K562 (cell line): ENCODE data around the gene ARHGEF17. TPM values are rescaled to one million over a fixed set of nuclear protein-coding genes. Genes with fewer than 3 reads are reported as not detected.

Experiments used
- ATAC-seq: fragments of 200-7000 bp; cut with Tn5 transposase; 3 replicates; pipeline ENCODE4 v1.9.1; 2020; ENCODE audit warnings: moderate library complexity
- BruUV-seq: library from RNA; stranded (reverse); fragments of 400-500 nt; replicated peaks from 2 replicates; lab custom pipeline; 2021; lab: Mats Ljungman, UMichigan
- CTCF ChIA-PET: fragments of 300-600 bp; formaldehyde crosslinking; extraction: SDS; loops from one replicate; lab custom pipeline; 2021; ENCODE audit warnings: low intra/inter-chr PET ratio; lab: Yijun Ruan, JAX
- POLR2A ChIA-PET: fragments of 300-600, 350-650 bp; sonication (Branson Sonifier 250); formaldehyde crosslinking; extraction: SDS; loops from one replicate; lab custom pipeline; 2021; ENCODE audit warnings: antibody characterized with exemption, inconsistent platforms; lab: Yijun Ruan, JAX
- DNase-seq, 4 experiments: peaks; one replicate each; pipeline versions ENCODE4 v3.0.0 to v3.0.0-alpha.2; 2011 to 2018; ENCODE audit warnings: low spot score in 3 of 4, mixed read lengths in 3 of 4; ENCODE audit errors: extremely low read depth in 1 of 4
- FAIRE-seq: peaks from 2 replicates; lab custom pipeline; 2011; peaks lifted over from hg19 to GRCh38; lab: Jason Lieb, UNC
- H2AFZ ChIP-seq: 2 replicates; pipeline ENCODE4 v1.6.0; 2011; ENCODE audit warnings: low read depth, low read length, control low read depth, inconsistent platforms
- H3K27ac ChIP-seq: fragments of 200-600 bp; 3 replicates; pipeline ENCODE4 v1.8.0; 2011; ENCODE audit warnings: low read depth, mild to moderate bottlenecking, control low read depth, inconsistent platforms, low read length, moderate library complexity, mixed read lengths; ENCODE audit errors: extremely low read depth
- H3K27me3 ChIP-seq, 2 experiments: fragments of 300-600 bp in 1 of 2; 2 replicates in 1 of 2; 3 replicates in 1 of 2; pipeline versions ENCODE4 v1.6.0 to v1.8.0; 2011; ENCODE audit warnings: inconsistent platforms in 2 of 2, low read length in 2 of 2, mild to moderate bottlenecking in 1 of 2, mixed read lengths in 1 of 2, moderate library complexity in 1 of 2; ENCODE audit not compliant: control insufficient read depth in 2 of 2, insufficient read depth in 2 of 2
- H3K36me3 ChIP-seq: fragments of 300-600 bp; 3 replicates; pipeline ENCODE4 v1.8.0; 2011; ENCODE audit warnings: mild to moderate bottlenecking, low read length, inconsistent platforms; ENCODE audit not compliant: control insufficient read depth, insufficient read depth
- H3K4me1 ChIP-seq, 2 experiments: fragments of 200-600 bp in 1 of 2; replicated peaks in 1 of 2; 2 replicates in 1 of 2; 3 replicates in 1 of 2; pipeline versions ENCODE4 v1.5.1 to v1.8.0; 2011; ENCODE audit warnings: inconsistent platforms in 2 of 2, low read length in 2 of 2, mild to moderate bottlenecking in 1 of 2, mixed read lengths in 1 of 2, moderate library complexity in 1 of 2; ENCODE audit not compliant: control insufficient read depth in 2 of 2, insufficient read depth in 2 of 2
- H3K4me2 ChIP-seq: 2 replicates; pipeline ENCODE4 v1.6.1; 2011; ENCODE audit warnings: low read length, control low read depth, inconsistent platforms, mixed read lengths; ENCODE audit not compliant: insufficient read depth
- H3K4me3 ChIP-seq: fragments of 200-600 bp; sonication (generic), shearing (Covaris generic); 2 replicates; pipeline ENCODE4 v1.5.1; 2016; ENCODE audit warnings: control low read depth, inconsistent platforms
- H3K79me2 ChIP-seq: fragments of 200-600 bp; 3 replicates; pipeline ENCODE4 v1.8.0; 2011; ENCODE audit warnings: low read length, inconsistent platforms; ENCODE audit not compliant: control insufficient read depth, insufficient read depth
- H3K9ac ChIP-seq, 2 experiments: 2 replicates each; pipeline versions ENCODE4 v1.6.0 to v1.6.1; 2011; ENCODE audit warnings: low read depth in 2 of 2, low read length in 2 of 2, control low read depth in 1 of 2, inconsistent platforms in 1 of 2, mild to moderate bottlenecking in 1 of 2, mixed read lengths in 1 of 2; ENCODE audit not compliant: insufficient read depth in 1 of 2
- H3K9me1 ChIP-seq: one replicate; pipeline ENCODE4 v1.6.0; 2011; ENCODE audit warnings: inconsistent platforms, mild to moderate bottlenecking, low read length, moderate library complexity; ENCODE audit not compliant: control insufficient read depth, insufficient read depth
- H3K9me3 ChIP-seq: replicated peaks from 2 replicates; pipeline ENCODE4 v1.5.1; 2011; ENCODE audit warnings: low read depth, low read length, inconsistent platforms; ENCODE audit not compliant: control insufficient read depth, insufficient read depth
- H4K20me1 ChIP-seq: replicated peaks from 2 replicates; pipeline ENCODE4 v1.6.1; 2011; ENCODE audit warnings: low read length, inconsistent platforms, mixed read lengths; ENCODE audit not compliant: control insufficient read depth, insufficient read depth
- BACH1 ChIP-seq: fragments of 200-800 bp; sonication (Bioruptor generic); IDR thresholded peaks from 2 replicates; pipeline ENCODE4 v1.6.1; 2016; ENCODE audit warnings: missing genetic modification characterization, missing compliant biosample characterization
- CCNT2 ChIP-seq: IDR thresholded peaks from 2 replicates; pipeline ENCODE4 v1.6.1; 2011; ENCODE audit warnings: borderline replicate concordance, low read depth, mild to moderate bottlenecking, moderate library complexity, mixed read lengths, low read length; ENCODE audit not compliant: insufficient read length; ENCODE audit errors: extremely low read depth
- E2F3 ChIP-seq: fragments of 250-450 bp; sonication (Bioruptor Pico); IDR thresholded peaks from 2 replicates; pipeline ENCODE4 v1.4.0; 2020; ENCODE audit warnings: mild to moderate bottlenecking
- ERF ChIP-seq: fragments of 450-650 bp; formaldehyde crosslinking; IDR thresholded peaks from 2 replicates; pipeline ENCODE4 v1.4.0; 2020; ENCODE audit warnings: mild to moderate bottlenecking, mixed read lengths
- ILF3 ChIP-seq: fragments of 450-650 bp; IDR thresholded peaks from 2 replicates; pipeline ENCODE4 v1.6.1; 2018; ENCODE audit warnings: antibody characterized with exemption, mild to moderate bottlenecking, moderate library complexity, borderline replicate concordance
- KDM5B ChIP-seq: fragments of 200-600 bp; sonication (generic); IDR thresholded peaks from 2 replicates; pipeline ENCODE4 v1.6.1; 2012; ENCODE audit warnings: low read depth, mild to moderate bottlenecking, moderate library complexity, low read length, control low read depth, inconsistent platforms; ENCODE audit not compliant: insufficient replicate concordance
- MAFF ChIP-seq: IDR thresholded peaks from 2 replicates; pipeline ENCODE4 v1.6.1; 2012; ENCODE audit warnings: low read length, improper control_type of control experiment
- MCM7 ChIP-seq, 2 experiments: fragments of 450-650 bp; IDR thresholded peaks; 2 replicates each; pipeline ENCODE4 v1.6.1; 2016 to 2018
- NFIC ChIP-seq: fragments of 450-650 bp; IDR thresholded peaks from 2 replicates; pipeline ENCODE4 v1.6.1; 2017; ENCODE audit warnings: mild to moderate bottlenecking, inconsistent platforms
- NR4A1 ChIP-seq, 2 experiments: fragments of 250-450 bp in 1 of 2; fragments of 450-650 bp in 1 of 2; sonication (Bioruptor Pico) in 1 of 2; IDR thresholded peaks; 2 replicates each; pipeline versions ENCODE4 v1.4.0 to v1.6.1; 2016 to 2020; ENCODE audit warnings: mild to moderate bottlenecking in 2 of 2, missing compliant biosample characterization in 1 of 2, missing genetic modification characterization in 1 of 2, moderate library complexity in 1 of 2
- RHOXF2B ChIP-seq: fragments of 250-450 bp; sonication (Bioruptor Pico); conservative IDR thresholded peaks from 2 replicates; pipeline ENCODE4 v1.5.1; 2021
- SAFB2 ChIP-seq: fragments of 200-400 bp; formaldehyde crosslinking; IDR thresholded peaks from 2 replicates; pipeline ENCODE4 v1.6.1; 2018; ENCODE audit warnings: borderline replicate concordance, low read length, low read depth, moderate library complexity; ENCODE audit not compliant: severe bottlenecking
- ZHX1 ChIP-seq: fragments of 150-350 bp; conservative IDR thresholded peaks from 2 replicates; pipeline ENCODE4 v1.6.1; 2014; ENCODE audit warnings: low read length
- ZMIZ1 ChIP-seq, 2 experiments: fragments of 150-350 bp in 1 of 2; IDR thresholded peaks; 2 replicates each; pipeline ENCODE4 v1.6.1; 2012 to 2016; ENCODE audit warnings: low read depth in 2 of 2, low read length in 2 of 2, mild to moderate bottlenecking in 1 of 2, moderate library complexity in 1 of 2
- WGBS: fragments of 100-300 bp; shearing (Covaris generic); methylation state at CpG from one replicate; pipeline ENCODE4 v1.1.6; 2016; ENCODE audit warnings: low coverage, mixed read lengths; ENCODE audit not compliant: insufficient coverage; ENCODE audit errors: missing lambda C conversion rate; 5-methylcytosine and 5-hydroxymethylcytosine counted together
- in situ Hi-C: fragments of 300-500 bp; cut with MboI; formaldehyde crosslinking; loops from 4 replicates; pipeline ENCODE4 v1.15.0; 2018; ENCODE audit warnings: inconsistent platforms, mixed read lengths
- intact Hi-C: fragments of 100-400 bp; cut with micrococcal nuclease; formaldehyde crosslinking; loops from 2 replicates; pipeline ENCODE4 v1.14.2; 2022
- polyA plus RNA-seq, 8 experiments: library from polyadenylated mRNA; depleted of rRNA in 4 of 8; stranded (reverse) in 5 of 8; unstranded in 3 of 8; fragments of >200 nt; fragmentation: Nextera tagmentation in 2 of 8; fragmentation: Illumina TruSeq in 1 of 8; extraction: Ambion mirVana in 2 of 8; extraction: Trizol in 1 of 8; gene quantifications; 2 replicates each; pipeline versions ENCODE4 v1.2.1 to v1.2.3, GENCODE V29; 2011 to 2014; ENCODE audit warnings: inconsistent platforms in 1 of 8, missing spikeins in 1 of 8
- total RNA-seq, 7 experiments: library from RNA; depleted of rRNA in 6 of 7; stranded (reverse); fragments of >200 nt in 6 of 7; fragmentation: Illumina TruSeq in 2 of 7; extraction: Trizol in 2 of 7; gene quantifications; 2 replicates each; pipeline versions ENCODE4 v1.2.1 to v1.2.3, GENCODE V29; 2011 to 2021; ENCODE audit warnings: low replicate concordance in 1 of 7

Gene ARHGEF17
- total and polyA plus RNA-seq, 9 of the 15 experiments (the other 6 are each of a cell fraction or from before 2014, with no cell fraction given), result 0.04 to 0.68 (median 0.10) TPM; not detected in 2

DNA sequence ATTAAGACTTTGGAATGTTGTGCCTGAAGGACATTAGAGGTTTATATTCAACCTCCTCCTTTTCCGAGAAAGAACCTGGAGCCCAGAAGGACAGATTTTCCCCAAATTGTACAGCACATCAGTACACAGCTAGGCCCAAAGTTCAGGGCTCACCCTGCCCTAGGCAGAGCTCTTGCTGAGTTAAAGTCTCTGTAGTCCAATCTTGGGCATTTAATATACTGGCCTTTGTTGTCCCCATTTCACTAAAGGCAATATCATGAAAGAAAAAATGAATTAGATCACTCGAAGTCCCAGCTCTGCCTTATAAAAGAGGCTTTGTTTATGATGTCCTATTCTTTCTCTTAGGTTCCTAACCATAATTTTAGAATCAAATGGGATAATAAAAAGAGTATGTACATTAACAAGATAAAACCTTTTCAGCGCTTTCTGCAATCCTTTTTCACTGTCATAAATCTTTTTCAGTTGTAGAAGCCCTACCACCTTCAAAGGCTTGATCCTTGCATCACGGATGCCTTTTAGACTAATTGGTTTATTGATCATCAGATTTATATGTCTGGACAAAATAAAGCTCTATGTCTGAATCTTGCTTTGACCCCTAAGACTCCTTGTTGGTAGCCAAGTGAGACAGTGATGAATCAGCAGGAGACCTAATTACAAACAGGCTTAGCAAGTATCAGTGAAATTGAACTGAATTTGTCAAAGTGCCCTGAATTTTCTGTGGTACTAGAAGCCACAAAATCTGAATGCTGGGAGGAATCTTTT lies 108.0 kb downstream of the ARHGEF17 start:
- Histone ChIP-seq H3K4me2 (no peak overlapping the region), H3K79me2 (no peaks in the 10 kb centered on the region), H3K36me3 (no peaks in the 10 kb centered on the region), H4K20me1 (no peaks in the 10 kb centered on the region), H3K27me3 (no peaks in the 10 kb centered on the region), H3K9me3 (no peaks in the 10 kb centered on the region), H3K9ac (no peak overlapping the region), H3K27ac (no peak overlapping the region), H2AFZ (no peak overlapping the region), H3K4me1 (no peaks in the 10 kb centered on the region), H3K4me3 (no peak overlapping the region), H3K9me1 (no peaks in the 10 kb centered on the region)
- no peak for FAIRE-seq
- no peak for DNase-seq
- no TSS peak for BruUV-seq
- in situ Hi-C loops, result no loop called here
- CTCF ChIA-PET, result no interaction called here
- no peak for ATAC-seq
- WGBS, result 38% methylated on average over 4 of the region's 4 CpGs
- POLR2A ChIA-PET, result interaction anchor here (1.5 kb wide), 1 partner anchor 9 kb away, joined by 4 read pairs; no protein-coding TSS in a partner anchor
- intact Hi-C loops, result no loop called here
- TF ChIP-seq BACH1 (tag) (no peak), E2F3 (CRISPR knock-in tag) (no peak), ILF3 (no peak), RHOXF2B (CRISPR knock-in tag) (no peak), ZMIZ1 (IDR thresholded peaks at IDR 0.05; ENCODE audit: low read depth in 2 of 2, low read length in 2 of 2) (no peak), NFIC (no peak), NR4A1 (CRISPR knock-in tag; IDR thresholded peaks at IDR 0.05) (no peak), NR4A1 (tag; IDR thresholded peaks at IDR 0.05) (no peak), ZHX1 (no peak), CCNT2 (no peak), KDM5B (no peak), MCM7 (IDR thresholded peaks at IDR 0.05) (no peak), SAFB2 (no peak), MAFF (no peak), ERF (CRISPR knock-in tag) (no peak)
